ENCODE results near the gene JMJD4.

Gene JMJD4

GRCh38 chr1:227768640-227769039 lies 33.5 kb upstream of the JMJD4 start:
- Histone ChIP-seq H3K4me3 (ENCODE audit: low read length in 2 of 2) (no peak overlapping the region), H3K36me3 (ENCODE audit: control insufficient read depth in 2 of 2, insufficient read depth in 2 of 2, low read length in 2 of 2) (peaks cover 27 to 41% of the 10 kb centered on the region in 2 donors)

GRCh38 chr1:227768125-227768439 lies 33.0 kb upstream of the JMJD4 start:
- Histone ChIP-seq H3K27me3 (ENCODE audit: control insufficient read depth in 1 of 2, insufficient read depth in 2 of 2, low read length in 2 of 2) (no peaks in the 10 kb centered on the region), H3K4me3 (ENCODE audit: low read length in 2 of 2) (no peak overlapping the region), H3K27ac (ENCODE audit: low read length) (no peak overlapping the region), H3K9ac (ENCODE audit: low read length in 2 of 2) (no peak overlapping the region), H3K36me3 (ENCODE audit: control insufficient read depth in 2 of 2, insufficient read depth in 2 of 2, low read length in 2 of 2) (peaks cover 27 to 41% of the 10 kb centered on the region in 2 donors), H3K4me1 (ENCODE audit: control insufficient read depth, insufficient read depth, low read length) (peaks cover 18% of the 10 kb centered on the region), H3K9me3 (ENCODE audit: control insufficient read depth in 2 of 2, low read length in 2 of 2) (no peaks in the 10 kb centered on the region)

More at GRCh38 chr1:227768640-227769039, 33.5 kb upstream of the JMJD4 start:
- no peaks in the 10 kb centered on the region for H3K9me3 ChIP-seq (ENCODE audit: control insufficient read depth in 2 of 2, low read length in 2 of 2)
- no peak overlapping the region for H3K27ac ChIP-seq (ENCODE audit: low read length)
- no peak overlapping the region for H3K9ac ChIP-seq (ENCODE audit: low read length in 2 of 2)
- H3K4me1 ChIP-seq (ENCODE audit: control insufficient read depth, insufficient read depth, low read length), result peaks cover 12% of the 10 kb centered on the region
- no peaks in the 10 kb centered on the region for H3K27me3 ChIP-seq (ENCODE audit: control insufficient read depth in 1 of 2, insufficient read depth in 2 of 2, low read length in 2 of 2)

- Histone ChIP-seq H3K27ac (ENCODE audit: low read length) (no peak overlapping the region), H3K27me3 (ENCODE audit: control insufficient read depth in 1 of 2, insufficient read depth in 2 of 2, low read length in 2 of 2) (no peaks in the 10 kb centered on the region), H3K9me3 (ENCODE audit: control insufficient read depth in 2 of 2, low read length in 2 of 2) (no peaks in the 10 kb centered on the region), H3K4me3 (ENCODE audit: low read length in 2 of 2) (no peak overlapping the region), H3K9ac (ENCODE audit: low read length in 2 of 2) (no peak overlapping the region), H3K4me1 (ENCODE audit: control insufficient read depth, insufficient read depth, low read length) (peaks cover 23% of the 10 kb centered on the region), H3K36me3 (ENCODE audit: control insufficient read depth in 2 of 2, insufficient read depth in 2 of 2, low read length in 2 of 2) (peaks cover 27 to 41% of the 10 kb centered on the region in 2 donors)
These were observed 32.5 kb upstream of the JMJD4 start for GRCh38 chr1:227767401-227768124.

GRCh38 chr1:227766653-227767277 lies 31.7 kb upstream of the JMJD4 start:
- Histone ChIP-seq H3K36me3 (ENCODE audit: control insufficient read depth in 2 of 2, insufficient read depth in 2 of 2, low read length in 2 of 2) (peaks cover 23 to 37% of the 10 kb centered on the region in 2 donors), H3K9ac (ENCODE audit: low read length in 2 of 2) (no peak overlapping the region), H3K9me3 (ENCODE audit: control insufficient read depth in 2 of 2, low read length in 2 of 2) (no peaks in the 10 kb centered on the region), H3K4me3 (ENCODE audit: low read length in 2 of 2) (no peak overlapping the region), H3K27me3 (ENCODE audit: control insufficient read depth in 1 of 2, insufficient read depth in 2 of 2, low read length in 2 of 2) (no peaks in the 10 kb centered on the region), H3K27ac (ENCODE audit: low read length) (no peak overlapping the region), H3K4me1 (ENCODE audit: control insufficient read depth, insufficient read depth, low read length) (peaks cover 31% of the 10 kb centered on the region)

DNA sequence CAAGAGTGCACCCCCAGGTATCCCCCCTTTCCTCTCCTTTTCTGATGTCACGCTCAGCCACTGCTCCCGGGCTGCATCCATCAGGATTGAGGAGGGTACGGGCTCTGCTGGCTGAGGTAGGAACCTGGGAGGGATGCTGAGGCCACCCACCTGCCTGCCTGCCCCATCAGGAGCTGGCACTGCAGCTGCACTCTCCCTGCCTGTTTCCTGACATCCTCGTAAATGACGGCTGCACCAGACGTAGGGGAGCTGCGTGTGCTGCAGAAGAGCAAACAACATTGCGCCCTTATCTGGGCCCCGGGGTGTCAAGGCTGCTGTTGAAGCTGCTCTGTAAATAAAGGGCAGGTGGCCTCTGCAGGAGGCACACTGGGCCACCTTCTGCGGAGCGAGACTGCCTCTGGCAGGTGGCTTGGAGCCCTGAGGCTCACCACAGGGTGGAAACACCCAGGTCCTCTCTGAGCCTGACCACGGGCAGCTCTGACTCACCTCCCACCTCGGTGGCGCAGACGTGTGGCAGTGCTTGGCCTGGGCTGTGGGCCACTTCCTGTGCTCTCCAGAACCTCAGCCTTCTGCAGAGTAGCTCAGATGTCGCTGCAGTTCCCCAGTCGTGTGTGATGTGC lies 31.0 kb upstream of the JMJD4 start:
- H3K4me3 ChIP-seq (ENCODE audit: low read length in 2 of 2), result no peak overlapping the region
- peaks cover 33% of the 10 kb centered on the region for H3K4me1 ChIP-seq (ENCODE audit: control insufficient read depth, insufficient read depth, low read length)
- no peak overlapping the region for H3K9ac ChIP-seq (ENCODE audit: low read length in 2 of 2)
- no peaks in the 10 kb centered on the region for H3K27me3 ChIP-seq (ENCODE audit: control insufficient read depth in 1 of 2, insufficient read depth in 2 of 2, low read length in 2 of 2)
- no peak overlapping the region for H3K27ac ChIP-seq (ENCODE audit: low read length)
- peaks cover 26 to 42% of the 10 kb centered on the region in 2 donors for H3K36me3 ChIP-seq (ENCODE audit: control insufficient read depth in 2 of 2, insufficient read depth in 2 of 2, low read length in 2 of 2)
- no peaks in the 10 kb centered on the region for H3K9me3 ChIP-seq (ENCODE audit: control insufficient read depth in 2 of 2, low read length in 2 of 2)

DNA sequence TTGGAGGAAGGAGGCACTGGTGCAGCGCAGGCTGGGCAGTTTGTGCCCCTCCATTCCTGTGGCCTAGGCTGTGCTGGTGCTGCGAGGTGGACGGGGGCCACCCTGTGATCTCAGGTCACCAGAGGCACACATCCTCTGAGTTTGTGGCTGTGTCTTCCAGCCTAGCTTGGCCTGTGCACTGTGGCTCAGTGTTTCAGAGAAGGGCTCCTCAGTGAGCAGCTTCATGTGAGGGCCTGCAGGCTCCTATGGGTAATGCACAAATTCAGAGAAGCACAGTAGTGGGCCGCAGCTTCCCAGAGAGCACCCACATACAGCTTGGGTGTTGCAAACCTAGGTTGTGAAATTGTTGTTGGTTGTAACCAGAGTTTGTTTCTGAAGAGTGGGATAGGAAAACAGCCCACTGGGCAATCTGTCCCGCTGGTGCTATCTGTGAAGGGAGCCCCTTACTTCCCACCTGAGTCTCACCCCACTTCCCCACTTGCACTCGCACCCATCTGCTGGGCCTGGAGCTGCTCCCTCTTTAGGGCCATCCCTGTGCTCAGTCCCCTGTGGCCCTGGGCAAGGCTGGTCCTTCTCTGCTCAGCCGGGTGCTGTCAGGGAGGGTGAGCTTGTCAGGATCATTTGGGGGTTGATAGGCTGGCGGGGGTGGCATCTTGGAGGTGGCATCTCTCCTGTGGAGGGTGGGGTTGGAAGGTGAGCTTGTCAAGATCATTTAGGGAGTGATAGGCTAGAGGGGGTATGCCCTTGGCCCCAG lies 30.3 kb upstream of the JMJD4 start:
- H3K27ac ChIP-seq (ENCODE audit: low read length), result no peak overlapping the region
- H3K27me3 ChIP-seq (ENCODE audit: control insufficient read depth in 1 of 2, insufficient read depth in 2 of 2, low read length in 2 of 2), result no peaks in the 10 kb centered on the region
- H3K4me1 ChIP-seq (ENCODE audit: control insufficient read depth, insufficient read depth, low read length), result peaks cover 35% of the 10 kb centered on the region
- no peak overlapping the region for H3K9ac ChIP-seq (ENCODE audit: low read length in 2 of 2)
- H3K9me3 ChIP-seq (ENCODE audit: control insufficient read depth in 2 of 2, low read length in 2 of 2), result no peaks in the 10 kb centered on the region
- H3K36me3 ChIP-seq (ENCODE audit: control insufficient read depth in 2 of 2, insufficient read depth in 2 of 2, low read length in 2 of 2), result peaks cover 27 to 39% of the 10 kb centered on the region in 2 donors
- H3K4me3 ChIP-seq (ENCODE audit: low read length in 2 of 2), result no peak overlapping the region

- Histone ChIP-seq H3K9me3 (ENCODE audit: control insufficient read depth in 2 of 2, low read length in 2 of 2) (no peaks in the 10 kb centered on the region), H3K36me3 (ENCODE audit: control insufficient read depth in 2 of 2, insufficient read depth in 2 of 2, low read length in 2 of 2) (peaks cover 31 to 33% of the 10 kb centered on the region in 2 donors), H3K27me3 (ENCODE audit: control insufficient read depth in 1 of 2, insufficient read depth in 2 of 2, low read length in 2 of 2) (no peaks in the 10 kb centered on the region), H3K9ac (ENCODE audit: low read length in 2 of 2) (peak overlapping the region in 1 of 2 donors; percentile 13), H3K27ac (ENCODE audit: low read length) (peak overlapping the region; percentile 58), H3K4me3 (ENCODE audit: low read length in 2 of 2) (no peak overlapping the region), H3K4me1 (ENCODE audit: control insufficient read depth, insufficient read depth, low read length) (peaks cover 50% of the 10 kb centered on the region)
These were observed 28.9 kb upstream of the JMJD4 start for GRCh38 chr1:227764019-227764391.

- Histone ChIP-seq H3K36me3 (ENCODE audit: control insufficient read depth in 2 of 2, insufficient read depth in 2 of 2, low read length in 2 of 2) (peaks cover 27 to 28% of the 10 kb centered on the region in 2 donors), H3K27ac (ENCODE audit: low read length) (peak overlapping the region; percentile 58)
These were observed 28.3 kb upstream of the JMJD4 start for GRCh38 chr1:227763246-227764018.

DNA sequence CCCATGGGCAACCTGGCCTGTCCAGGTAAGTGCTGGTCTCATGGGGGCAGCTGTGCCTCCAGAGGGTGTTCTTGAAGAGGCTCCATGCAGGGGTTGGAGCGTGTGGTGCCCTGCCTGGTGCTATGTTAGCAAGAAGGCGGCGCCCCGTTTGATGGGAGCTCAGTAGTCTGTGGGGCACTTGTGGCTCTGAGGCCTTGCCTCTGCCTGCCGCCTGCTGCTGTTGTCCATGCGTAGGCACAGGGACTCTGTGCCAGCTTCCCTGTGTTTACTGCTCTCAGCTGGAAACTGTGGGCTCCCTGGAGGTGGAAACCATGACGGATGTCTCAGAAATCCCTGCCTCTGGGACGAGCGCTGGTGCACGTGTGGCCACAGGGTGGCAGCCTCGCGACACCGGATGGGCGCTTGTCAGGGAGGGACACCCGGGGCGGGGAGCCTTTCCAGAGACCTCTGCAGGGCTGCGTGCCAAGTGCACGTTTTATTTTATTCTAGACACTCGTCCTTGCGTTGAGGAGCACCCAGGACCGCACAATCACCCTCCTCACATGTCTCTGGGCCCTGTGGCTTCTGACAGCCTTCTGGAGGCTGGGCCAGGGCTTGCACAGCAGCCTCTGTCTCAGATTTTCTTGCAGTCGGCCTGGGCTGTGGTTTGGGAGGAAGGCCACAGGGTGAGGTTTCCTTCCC lies 27.3 kb upstream of the JMJD4 start:
- Histone ChIP-seq H3K36me3 (ENCODE audit: control insufficient read depth in 2 of 2, insufficient read depth in 2 of 2, low read length in 2 of 2) (peaks cover 16 to 17% of the 10 kb centered on the region in 2 donors), H3K4me1 (ENCODE audit: control insufficient read depth, insufficient read depth, low read length) (peaks cover 65% of the 10 kb centered on the region)

More at GRCh38 chr1:227763246-227764018, 28.3 kb upstream of the JMJD4 start:
- Histone ChIP-seq H3K4me1 (ENCODE audit: control insufficient read depth, insufficient read depth, low read length) (peaks cover 55% of the 10 kb centered on the region), H3K27me3 (ENCODE audit: control insufficient read depth in 1 of 2, insufficient read depth in 2 of 2, low read length in 2 of 2) (no peaks in the 10 kb centered on the region), H3K4me3 (ENCODE audit: low read length in 2 of 2) (no peak overlapping the region), H3K9ac (ENCODE audit: low read length in 2 of 2) (peak overlapping the region in 1 of 2 donors; percentile 60), H3K9me3 (ENCODE audit: control insufficient read depth in 2 of 2, low read length in 2 of 2) (no peaks in the 10 kb centered on the region)

More for the DNA sequence above, 27.3 kb upstream of the JMJD4 start:
- H3K27ac ChIP-seq (ENCODE audit: low read length), result peak overlapping the region; percentile 74
- no peaks in the 10 kb centered on the region for H3K27me3 ChIP-seq (ENCODE audit: control insufficient read depth in 1 of 2, insufficient read depth in 2 of 2, low read length in 2 of 2)
- peak overlapping the region in 1 of 2 donors; percentile 49 for H3K4me3 ChIP-seq (ENCODE audit: low read length in 2 of 2)
- H3K9ac ChIP-seq (ENCODE audit: low read length in 2 of 2), result peak overlapping the region in 1 of 2 donors; percentile 22
- no peaks in the 10 kb centered on the region for H3K9me3 ChIP-seq (ENCODE audit: control insufficient read depth in 2 of 2, low read length in 2 of 2)
